ENCODE results near the gene OPCML. TPM values are rescaled to one million over a fixed set of nuclear protein-coding genes. Genes with fewer than 3 reads are reported as not detected.

OPCML gene
- polyA plus RNA-seq, 3 donors = not detected

GRCh38 chr11:132422722-132423121, 1109.6 kb downstream of the OPCML start:
- Histone ChIP-seq H3K79me2 (ENCODE audit: insufficient read depth, low read length) (no peaks in the 10 kb centered on the region), H4K20me1 (ENCODE audit: insufficient read depth, low read length) (no peaks in the 10 kb centered on the region), H3K9me3 (replicated peaks in 1 of 2; ENCODE audit: control insufficient read depth in 1 of 2, insufficient read depth in 1 of 2, low read length in 2 of 2) (no peaks in the 10 kb centered on the region), H3K4me1 (ENCODE audit: control insufficient read depth in 1 of 2, insufficient read depth in 2 of 2, low read length in 2 of 2) (no peaks in the 10 kb centered on the region), H3K36me3 (replicated peaks in 1 of 2; ENCODE audit: control insufficient read depth in 1 of 2, insufficient read depth in 2 of 2, low read length in 2 of 2) (no peaks in the 10 kb centered on the region), H2AFZ (ENCODE audit: insufficient read depth, low read depth, low read length, poor library complexity, severe bottlenecking) (no peak overlapping the region), H3K27me3 (ENCODE audit: control insufficient read depth in 2 of 2, insufficient read depth in 2 of 2, low read length in 2 of 2) (no peaks in the 10 kb centered on the region), H3K4me2 (replicated peaks; ENCODE audit: extremely low read depth, low read length, poor library complexity, severe bottlenecking) (no peak overlapping the region), H3K27ac (ENCODE audit: low read depth in 1 of 2, low read length in 2 of 2) (no peak overlapping the region), H3K9ac (ENCODE audit: insufficient read depth, low read length, poor library complexity, severe bottlenecking) (no peak overlapping the region), H3K4me3 (replicated peaks in 1 of 3; ENCODE audit: low read depth in 2 of 3, low read length in 3 of 3) (no peak overlapping the region)
- H3K4me1 Mint-ChIP-seq = no peaks in the 10 kb centered on the region
- TF ChIP-seq CTCF (IDR thresholded peaks at IDR 0.05) = no peak
- H3K27ac Mint-ChIP-seq = no peak overlapping the region
- H3K9me3 Mint-ChIP-seq = peaks cover 0 to 8% (median 5%) of the 10 kb centered on the region in 7 donors
- intact Hi-C loops (cut with micrococcal nuclease) = no loop called here
- H3K4me3 Mint-ChIP-seq = no peak overlapping the region
- H3K27me3 Mint-ChIP-seq (ENCODE audit: low read depth in 3 of 3) = peaks cover 0 to 2% (median 0%) of the 10 kb centered on the region in 3 donors
- DNase-seq = no peak
- H3K36me3 Mint-ChIP-seq = no peaks in the 10 kb centered on the region
- WGBS (ENCODE audit: insufficient coverage) = no CpG with 5 or more reads among the region's 5 CpGs

- TF ChIP-seq CTCF (IDR thresholded peaks at IDR 0.05) = no peak
- WGBS (ENCODE audit: insufficient coverage) = 100% methylated on average over 2 of the region's 2 CpGs
- no peak for DNase-seq
- Histone ChIP-seq H3K4me2 (replicated peaks; ENCODE audit: extremely low read depth, low read length, poor library complexity, severe bottlenecking) (no peak overlapping the region), H3K9ac (ENCODE audit: insufficient read depth, low read length, poor library complexity, severe bottlenecking) (no peak overlapping the region), H3K36me3 (replicated peaks in 1 of 2; ENCODE audit: control insufficient read depth in 1 of 2, insufficient read depth in 2 of 2, low read length in 2 of 2) (no peaks in the 10 kb centered on the region), H3K27me3 (ENCODE audit: control insufficient read depth in 2 of 2, insufficient read depth in 2 of 2, low read length in 2 of 2) (no peaks in the 10 kb centered on the region), H3K9me3 (replicated peaks in 1 of 2; ENCODE audit: control insufficient read depth in 1 of 2, insufficient read depth in 1 of 2, low read length in 2 of 2) (no peaks in the 10 kb centered on the region), H3K27ac (ENCODE audit: low read depth in 1 of 2, low read length in 2 of 2) (no peak overlapping the region), H2AFZ (ENCODE audit: insufficient read depth, low read depth, low read length, poor library complexity, severe bottlenecking) (no peak overlapping the region), H3K4me1 (ENCODE audit: control insufficient read depth in 1 of 2, insufficient read depth in 2 of 2, low read length in 2 of 2) (no peaks in the 10 kb centered on the region), H4K20me1 (ENCODE audit: insufficient read depth, low read length) (no peaks in the 10 kb centered on the region), H3K4me3 (replicated peaks in 1 of 3; ENCODE audit: low read depth in 2 of 3, low read length in 3 of 3) (no peak overlapping the region), H3K79me2 (ENCODE audit: insufficient read depth, low read length) (no peaks in the 10 kb centered on the region)
- intact Hi-C loops (cut with micrococcal nuclease) = no loop called here
- no peaks in the 10 kb centered on the region for H3K4me1 Mint-ChIP-seq
- no peak overlapping the region for H3K27ac Mint-ChIP-seq
- no peak overlapping the region for H3K4me3 Mint-ChIP-seq
- H3K27me3 Mint-ChIP-seq (ENCODE audit: low read depth in 3 of 3) = peaks cover 0 to 2% (median 0%) of the 10 kb centered on the region in 3 donors
- H3K9me3 Mint-ChIP-seq = peaks cover 0 to 8% (median 5%) of the 10 kb centered on the region in 7 donors
- no peaks in the 10 kb centered on the region for H3K36me3 Mint-ChIP-seq
These were observed 1110.7 kb downstream of the OPCML start for GRCh38 chr11:132421555-132421954.
